Activated CD4-positive, alpha-beta T cell treated with anti-CD3 and anti-CD28 coated beads, Interleukin-2, amount 50 U/mL, for 16 hours (primary cell): ENCODE measurements around the gene CYP26A1.

Experiments used
- DNase-seq: peaks from one replicate; pipeline ENCODE4 v3.0.0-alpha.2; 2020

Gene CYP26A1

DNA sequence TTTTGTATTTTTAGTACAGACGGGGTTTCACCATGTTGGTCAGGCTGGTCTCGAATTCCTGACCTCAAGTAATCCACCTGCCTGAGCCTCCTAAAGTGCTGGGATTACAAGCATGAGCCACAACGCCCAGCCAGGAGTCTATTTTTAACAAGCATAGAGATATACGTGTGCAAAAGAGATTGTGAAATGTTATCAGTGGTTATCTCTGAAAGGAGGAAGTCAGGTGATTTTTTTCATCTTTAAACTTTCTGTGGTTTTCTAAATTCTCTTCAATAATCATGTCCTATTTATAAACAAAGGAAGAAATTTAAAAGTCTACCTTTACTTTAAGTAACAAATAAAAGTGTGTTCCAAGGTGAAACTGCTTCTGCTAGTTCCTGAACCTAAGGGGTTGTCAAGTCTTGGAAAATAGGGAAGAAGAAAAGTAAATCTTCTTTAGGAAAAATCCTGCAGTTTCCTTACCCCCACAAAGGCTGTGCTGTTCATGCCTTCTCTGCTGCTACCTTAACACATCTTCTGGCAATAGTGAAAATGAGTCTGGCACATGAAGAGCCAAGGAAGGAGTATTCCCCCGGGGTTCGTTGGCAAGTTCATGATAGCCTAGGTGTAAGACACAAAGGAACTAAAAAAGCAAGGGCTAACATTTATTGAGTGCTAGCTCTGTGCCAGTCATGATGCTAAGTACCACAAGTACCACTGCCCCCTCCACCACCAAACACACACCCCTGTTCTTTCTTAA, 51.1 kb downstream of the CYP26A1 start:
- DNase-seq, result no peak

DNA sequence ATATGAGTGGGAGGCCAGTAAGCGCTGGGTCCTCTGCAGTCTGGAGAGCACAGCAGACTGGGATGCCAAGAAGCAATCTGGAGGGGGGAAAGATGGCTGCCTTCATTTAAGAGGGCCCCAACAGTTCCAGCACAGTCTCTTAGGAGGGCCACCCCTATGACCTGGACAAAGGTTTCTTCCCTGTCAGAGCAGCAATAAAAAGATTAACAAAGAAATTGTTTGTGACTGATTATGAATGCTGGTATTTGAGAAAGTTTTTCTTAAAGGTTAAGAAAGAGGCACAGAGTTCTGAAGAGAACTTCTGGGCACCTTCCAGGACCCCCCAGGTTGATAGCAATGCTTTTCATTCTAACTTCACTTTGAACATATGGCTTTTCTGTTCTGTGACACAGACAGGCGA, 52.3 kb downstream of the CYP26A1 start:
- no peak for DNase-seq

DNA sequence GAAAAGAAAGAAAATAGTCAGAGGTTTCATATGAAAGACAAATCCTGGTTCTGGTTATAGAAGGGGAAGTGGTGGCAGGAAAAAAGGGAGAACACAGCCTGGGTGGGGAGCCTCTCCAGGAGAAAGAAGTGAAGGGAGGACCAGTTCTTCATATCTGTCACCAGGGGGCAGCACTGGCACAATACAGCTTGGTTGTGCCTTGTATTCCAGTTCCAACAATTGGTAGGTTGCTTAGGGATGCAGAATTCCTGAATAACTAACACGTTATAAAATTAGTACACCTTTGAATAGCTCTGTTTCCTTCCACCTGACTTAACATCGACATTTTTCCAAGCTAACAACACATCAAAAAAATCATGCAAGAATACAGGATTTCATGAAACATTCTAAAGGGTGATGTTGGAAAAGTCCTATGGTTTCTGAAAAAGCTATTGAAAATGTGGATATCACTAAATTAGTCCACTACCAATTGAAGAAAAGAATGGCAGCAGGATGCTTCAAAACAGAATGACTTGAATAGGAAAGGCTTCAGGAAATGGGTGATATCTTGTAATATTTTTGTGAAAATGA, 52.9 kb downstream of the CYP26A1 start:
- DNase-seq, result no peak
